NCI-H1048 (cell line): ENCODE data around the gene ELFN2.

Experiments used
- DNase-seq: peaks from one replicate; lab custom pipeline; 2025; lab: John Stamatoyannopoulos, UW

Gene ELFN2

DNA sequence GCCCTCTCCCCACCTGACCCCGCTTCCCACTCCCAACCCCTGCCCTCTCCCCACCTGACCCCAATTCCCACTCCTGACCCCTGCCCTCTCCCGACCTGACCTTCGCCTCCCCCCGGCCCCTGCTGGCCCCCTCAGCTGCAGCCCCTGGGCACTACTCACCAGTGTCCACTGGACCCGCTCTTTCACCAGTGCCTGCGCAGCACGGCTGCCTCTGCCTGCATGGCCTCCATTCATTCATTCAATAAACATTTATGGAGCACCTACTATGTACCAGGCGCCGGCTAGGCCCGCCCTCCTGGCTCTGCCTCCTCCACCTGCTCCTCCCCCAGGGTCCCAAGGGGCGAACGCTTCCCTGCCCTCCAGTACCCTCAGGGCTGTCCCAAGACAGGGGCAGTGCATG, 42.6 kb downstream of the ELFN2 start:
- DNase-seq: no peak

DNA sequence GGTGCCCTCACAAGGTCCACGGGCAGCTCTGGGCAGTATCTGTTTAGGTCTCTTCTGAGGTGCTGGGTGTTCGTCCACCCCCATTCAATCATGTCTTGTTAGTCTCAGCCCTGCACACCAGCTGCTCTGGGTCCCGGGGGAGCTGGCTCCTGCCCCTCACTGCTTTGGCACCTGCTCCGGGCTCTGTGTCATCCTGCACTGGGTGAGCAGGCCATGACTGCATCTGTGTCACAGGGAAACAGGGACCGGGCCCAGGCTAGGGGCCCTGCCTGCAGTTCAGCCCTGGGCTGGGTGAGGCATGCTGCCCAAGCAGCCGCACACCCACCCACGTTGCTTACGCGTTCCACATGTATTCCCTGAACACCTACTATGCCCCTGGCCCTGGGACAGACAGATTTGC, 43.9 kb downstream of the ELFN2 start:
- no peak for DNase-seq

DNA sequence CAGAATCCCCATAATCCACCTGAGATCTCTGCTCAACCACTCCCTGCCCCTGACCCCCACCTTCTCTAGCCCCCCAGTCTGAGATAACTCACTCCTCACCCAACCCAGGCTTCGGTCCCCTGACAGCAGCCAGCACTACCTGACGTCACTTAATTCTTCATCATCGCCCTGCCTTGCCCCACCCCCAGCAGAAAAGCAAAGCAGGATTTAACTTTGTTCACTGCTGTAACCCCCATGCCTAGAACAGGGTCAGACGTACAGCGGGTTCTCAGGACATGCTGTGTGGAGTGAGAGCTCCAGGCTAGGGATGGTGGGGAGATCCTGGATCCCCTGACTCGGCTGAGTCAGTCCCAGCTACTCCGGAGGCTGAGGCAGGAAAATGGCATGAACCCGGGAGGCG, 45.8 kb downstream of the ELFN2 start:
- DNase-seq: no peak

DNA sequence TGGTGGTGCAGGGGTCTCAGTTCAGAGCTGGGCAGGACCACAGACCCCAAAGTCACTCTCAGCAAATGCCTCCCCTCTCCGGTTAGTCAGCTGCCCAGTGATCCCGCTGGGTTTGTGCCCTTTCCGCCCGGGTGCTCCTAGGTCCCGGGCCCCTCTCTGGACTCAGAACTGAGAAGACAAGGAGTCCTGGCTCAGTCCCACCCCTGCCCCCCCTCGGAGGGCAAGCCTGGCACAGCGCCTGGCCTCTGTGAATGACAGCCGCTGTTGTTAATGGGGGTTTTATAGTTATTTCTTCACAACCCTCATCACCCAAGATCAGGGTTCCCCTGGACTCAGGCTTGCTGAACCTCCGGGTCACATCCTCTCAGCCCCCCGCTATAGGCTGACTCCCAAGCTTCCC, 47.6 kb downstream of the ELFN2 start:
- DNase-seq: no peak

DNA sequence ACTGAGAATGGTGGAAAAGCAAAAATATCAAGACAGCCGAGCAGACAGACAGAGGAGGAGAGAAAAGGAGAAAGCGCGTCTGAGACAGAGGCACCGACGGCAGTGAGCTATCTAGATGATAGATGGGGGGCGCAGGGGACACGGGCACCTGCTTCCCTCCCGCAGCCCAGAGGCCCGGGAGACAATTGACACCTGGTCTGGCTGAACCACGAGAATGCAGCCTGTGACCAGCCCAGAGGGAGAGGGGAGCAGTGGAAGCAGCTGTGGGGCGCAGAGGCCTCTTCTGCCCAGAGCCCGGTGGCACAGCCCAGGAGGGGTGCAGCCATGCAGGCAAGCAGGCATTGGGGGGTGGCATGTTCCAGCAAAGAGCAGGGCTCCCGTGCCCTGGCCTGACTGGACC, 48.2 kb downstream of the ELFN2 start:
- no peak for DNase-seq

DNA sequence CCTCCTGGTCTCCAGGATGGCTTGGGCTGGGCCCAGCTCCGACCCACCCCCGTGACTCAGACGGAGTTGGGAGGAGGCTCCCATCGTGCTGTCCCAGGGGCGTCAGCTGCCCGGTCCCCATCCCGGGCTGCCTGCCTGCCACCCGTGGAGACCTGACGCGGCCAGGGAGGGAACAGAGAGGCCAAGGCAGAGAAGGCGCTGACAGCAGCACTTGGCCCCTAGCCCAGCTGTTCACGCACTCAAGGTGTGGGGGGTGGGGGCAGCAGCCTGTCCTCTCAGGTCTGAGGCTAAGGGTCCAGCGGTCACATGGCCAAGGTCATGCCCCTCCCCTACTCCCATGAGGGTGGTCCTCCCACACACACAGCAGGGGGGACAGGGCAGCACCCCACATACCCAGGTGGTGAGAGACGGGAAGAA, 48.6 kb downstream of the ELFN2 start:
- DNase-seq: no peak

DNA sequence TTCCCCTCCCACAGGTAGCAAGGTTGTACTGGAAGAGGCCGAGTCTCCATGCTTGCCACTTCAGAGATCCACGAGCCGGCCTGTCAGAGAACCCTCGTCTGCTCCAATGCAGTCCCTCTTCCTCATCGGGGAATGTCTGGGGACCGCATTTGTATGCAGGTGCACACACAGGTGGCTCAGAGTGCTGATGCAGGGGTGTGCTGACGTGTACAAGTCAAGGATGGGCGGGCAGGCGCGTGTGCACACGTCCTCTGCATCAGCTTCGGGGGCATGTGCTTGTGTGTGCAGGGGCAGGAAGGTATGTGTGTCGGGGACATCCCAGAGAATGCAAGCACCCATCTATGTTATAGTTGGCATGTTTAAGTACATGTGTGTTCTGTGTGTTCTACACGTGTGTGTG, 49.4 kb downstream of the ELFN2 start:
- no peak for DNase-seq

DNA sequence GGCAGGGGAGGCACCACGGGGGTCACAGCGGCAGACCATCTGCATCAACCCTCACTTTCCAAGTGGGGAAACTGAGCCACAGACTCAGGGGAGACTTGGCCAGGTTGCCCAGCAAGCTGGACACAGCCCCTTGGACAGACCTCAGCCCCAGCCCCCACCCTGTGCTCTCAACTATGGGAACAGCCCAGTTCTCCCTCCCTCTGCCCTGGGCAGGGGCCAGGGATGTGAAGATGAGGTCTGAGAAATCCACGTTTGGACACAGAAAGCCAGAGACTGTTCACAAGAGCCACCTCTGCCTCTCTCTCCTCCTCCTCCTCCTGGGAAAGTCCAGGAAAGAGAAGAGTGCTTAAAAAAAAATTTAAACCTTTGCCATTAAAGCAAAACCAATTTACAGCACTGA, 50.1 kb downstream of the ELFN2 start:
- DNase-seq: no peak

DNA sequence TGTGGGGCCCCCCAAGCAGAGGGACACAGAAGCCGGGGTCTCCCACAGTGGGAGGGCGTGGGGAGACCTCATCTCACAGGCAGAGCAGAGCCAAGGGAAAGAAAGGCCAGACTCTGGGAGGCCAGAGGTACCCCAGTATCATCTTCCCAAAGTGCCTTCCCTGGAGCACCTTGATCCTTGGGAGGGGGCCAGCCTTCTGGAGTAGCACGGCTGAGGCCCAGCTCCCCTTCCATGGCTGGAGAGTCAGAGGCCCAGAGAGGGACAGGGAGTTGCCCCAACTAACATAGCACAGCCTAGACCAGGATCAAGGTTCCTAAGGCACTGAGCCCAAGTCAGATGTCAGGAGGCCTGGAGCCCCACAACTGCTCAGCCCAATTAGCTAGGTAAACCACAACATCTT, 50.6 kb downstream of the ELFN2 start:
- DNase-seq: no peak

DNA sequence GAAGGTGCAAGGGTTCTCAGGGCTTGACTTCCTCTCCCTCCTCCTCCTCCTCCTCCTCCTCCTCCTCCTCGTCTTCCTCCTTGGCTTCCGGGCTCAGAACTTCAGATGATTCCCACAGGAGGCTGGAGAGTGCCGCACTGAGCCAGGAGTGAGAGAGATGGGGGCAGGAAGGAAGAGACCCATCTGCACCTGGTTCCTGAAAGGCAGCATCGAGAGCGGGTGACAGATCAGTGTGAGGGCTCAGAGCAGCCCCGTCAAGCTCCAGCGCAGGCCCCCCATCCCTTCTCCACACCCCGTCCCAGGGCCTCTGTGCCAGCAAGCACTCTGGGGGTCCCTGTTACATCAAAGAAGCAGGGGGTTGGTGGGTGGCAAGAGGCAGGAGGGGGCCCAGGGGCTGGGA, 51.5 kb downstream of the ELFN2 start:
- no peak for DNase-seq

DNA sequence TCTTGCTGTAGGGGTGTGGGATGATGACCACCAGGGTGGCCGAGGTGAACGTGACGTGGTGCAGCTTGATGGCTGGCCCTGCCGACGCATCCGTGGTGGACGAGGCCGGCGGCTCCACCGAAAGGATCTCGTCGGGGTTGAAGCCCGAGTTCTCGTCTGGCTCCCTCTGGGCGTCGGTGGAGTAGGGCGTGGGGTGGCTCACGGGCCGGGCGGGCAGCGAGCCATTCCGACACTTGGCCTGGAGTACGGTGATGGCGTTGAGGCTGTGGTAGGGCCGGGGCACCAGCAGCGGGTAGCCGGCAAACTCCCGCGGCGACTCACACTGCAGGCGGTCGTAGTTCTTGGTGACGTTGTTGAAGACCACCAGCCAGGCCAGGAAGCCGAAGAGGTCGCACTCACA, 52.7 kb downstream of the ELFN2 start:
- DNase-seq: no peak

DNA sequence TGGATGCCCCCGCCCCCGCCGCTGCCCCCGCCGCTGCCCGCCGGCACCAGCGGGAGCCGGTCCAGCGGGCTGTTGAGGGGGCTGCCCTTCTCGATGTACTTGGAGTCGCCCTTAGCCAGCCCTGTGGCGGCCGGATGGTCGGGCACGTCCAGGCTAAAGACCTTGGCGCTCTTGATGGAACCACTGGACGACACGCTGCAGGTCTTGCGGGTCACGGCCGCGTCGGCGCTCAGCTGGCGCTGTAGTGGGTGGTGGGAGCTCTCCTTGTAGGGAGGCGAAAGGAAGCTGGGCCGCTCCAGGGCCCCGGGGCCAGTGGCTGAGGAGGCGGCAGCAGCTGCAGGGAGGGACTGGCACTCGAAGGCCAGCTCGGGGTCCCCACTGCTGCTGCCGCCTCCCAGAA, 53.8 kb downstream of the ELFN2 start:
- DNase-seq: no peak

DNA sequence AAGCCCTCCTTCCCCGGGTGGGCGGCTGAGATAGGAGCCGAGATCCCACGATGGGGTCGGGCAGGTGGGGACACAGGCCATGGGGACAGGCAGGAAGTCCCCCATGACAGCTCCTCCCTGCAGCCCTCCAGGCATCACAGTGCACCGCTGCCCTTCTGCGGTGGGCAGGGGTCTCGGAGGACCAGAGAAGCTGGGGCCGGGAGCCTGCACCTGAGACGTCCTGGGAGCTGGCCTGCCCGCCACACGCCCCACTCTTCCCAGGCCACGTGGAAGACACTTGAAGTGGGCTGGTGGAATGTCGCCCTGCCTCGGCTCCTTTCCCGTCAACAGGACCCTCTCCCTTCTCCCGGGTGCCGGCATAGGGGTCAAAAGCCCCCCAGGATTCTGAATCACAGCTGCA, 55.4 kb downstream of the ELFN2 start:
- no peak for DNase-seq

DNA sequence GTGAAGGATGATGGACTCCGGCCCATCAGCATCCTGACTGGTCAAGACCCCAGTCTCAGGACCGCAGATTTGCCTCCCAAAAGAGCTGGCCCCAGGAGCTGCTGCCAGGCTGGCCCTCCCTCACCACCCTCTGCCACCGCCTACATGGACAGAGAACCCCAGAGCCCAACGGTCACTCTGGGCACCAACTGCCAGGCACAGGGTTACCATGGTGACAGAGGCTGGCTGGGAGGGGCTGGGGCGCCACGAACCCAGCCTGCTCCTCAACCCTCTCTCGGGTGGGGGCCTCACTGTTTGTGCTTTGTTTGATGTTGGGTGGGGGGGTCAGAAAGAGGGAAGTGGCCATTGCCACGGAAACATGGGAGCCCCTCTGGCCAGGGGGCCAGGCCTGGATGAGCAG, 55.8 kb downstream of the ELFN2 start:
- DNase-seq: no peak

DNA sequence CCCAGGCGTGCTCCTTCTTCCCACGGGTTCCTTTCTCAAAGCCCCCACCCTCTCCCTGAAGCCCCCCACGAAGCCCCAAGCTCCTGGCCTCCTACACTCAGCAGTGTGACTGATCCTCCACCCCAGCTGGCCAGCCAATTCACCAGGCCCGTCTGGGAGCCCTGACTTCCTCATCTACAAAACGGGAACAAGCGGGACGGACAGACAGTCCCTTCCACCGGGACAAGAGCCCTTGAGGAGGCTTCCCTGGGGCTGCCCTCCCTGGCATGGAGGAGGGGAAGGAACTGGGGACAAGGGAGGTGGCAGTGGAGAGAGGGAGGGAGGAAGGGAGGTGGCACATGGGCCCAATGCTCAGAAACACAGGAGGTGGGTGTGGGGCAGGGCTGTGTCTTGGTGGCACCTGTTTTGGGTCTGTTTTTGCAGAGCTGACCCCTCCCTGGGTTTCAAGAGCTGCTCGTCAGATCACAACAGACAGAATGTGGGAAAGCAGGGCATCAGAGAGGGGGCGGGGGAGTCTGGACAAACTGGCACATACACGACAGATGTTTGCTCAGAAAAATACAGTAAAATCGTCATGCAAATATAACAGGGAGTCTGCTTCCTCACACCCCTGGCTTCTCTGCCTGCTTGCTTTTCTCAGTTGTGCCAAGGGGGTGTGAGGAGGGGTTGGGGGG, 56.8 kb downstream of the ELFN2 start:
- no peak for DNase-seq

DNA sequence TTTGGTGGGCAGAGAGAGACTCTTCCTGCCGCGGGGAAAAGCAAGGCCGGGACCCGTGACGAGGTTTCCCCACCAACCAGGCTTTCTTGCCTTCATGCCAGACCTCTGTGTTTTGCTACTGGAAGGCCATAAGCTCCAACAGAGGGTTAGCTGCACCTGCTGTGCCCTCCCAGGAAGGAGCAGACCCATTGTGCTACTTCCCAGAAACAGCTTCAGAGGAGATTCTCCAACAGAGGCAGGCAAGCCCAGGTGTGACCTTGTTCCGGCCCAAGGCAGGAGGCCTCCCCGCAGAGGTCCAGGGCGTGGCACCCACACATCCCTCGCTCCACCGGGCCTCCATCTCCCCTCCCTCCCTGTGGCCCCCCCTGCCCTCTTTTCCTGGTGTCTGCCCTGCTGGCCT, 57.8 kb downstream of the ELFN2 start:
- no peak for DNase-seq

DNA sequence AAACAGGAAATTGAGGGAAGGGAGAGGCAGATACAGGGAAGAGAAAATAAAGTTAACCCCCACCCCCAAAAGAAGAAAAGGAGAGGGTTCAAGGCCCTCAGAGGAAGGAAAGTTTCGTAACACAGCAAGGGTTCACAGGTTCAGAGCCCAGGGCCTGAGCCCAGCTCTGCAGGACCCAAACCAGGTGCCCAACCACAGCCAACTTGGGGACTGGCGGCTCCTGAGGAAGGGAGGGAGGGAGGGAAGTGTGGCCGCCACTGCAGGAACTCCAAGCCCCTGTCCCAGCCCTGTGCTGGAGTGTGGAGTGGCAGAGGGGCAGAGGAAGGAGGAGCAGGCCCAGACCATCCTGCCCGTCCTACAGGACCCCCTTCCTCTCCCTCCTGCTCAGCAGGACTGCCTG, 59.2 kb downstream of the ELFN2 start:
- no peak for DNase-seq

DNA sequence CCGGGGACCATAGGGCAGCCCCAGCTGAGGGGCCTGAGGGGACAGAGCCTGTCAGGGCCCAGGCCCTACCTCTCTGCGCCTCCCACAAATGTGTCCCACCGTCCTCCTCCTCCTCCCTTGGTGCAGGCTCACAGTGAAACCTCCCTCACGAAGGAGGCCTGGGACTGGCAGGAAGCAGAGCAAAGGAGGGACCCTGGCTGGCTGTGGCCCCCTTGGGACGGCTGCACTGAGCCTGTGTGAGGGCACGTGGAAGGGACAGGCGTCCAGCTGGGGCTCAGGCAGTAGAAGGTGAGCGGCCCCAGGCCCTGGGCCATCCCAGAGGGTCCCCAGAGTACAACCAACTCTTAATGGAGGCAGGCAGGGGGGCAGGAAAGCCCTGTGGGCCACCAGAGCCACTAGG, 60.7 kb downstream of the ELFN2 start:
- DNase-seq: no peak

DNA sequence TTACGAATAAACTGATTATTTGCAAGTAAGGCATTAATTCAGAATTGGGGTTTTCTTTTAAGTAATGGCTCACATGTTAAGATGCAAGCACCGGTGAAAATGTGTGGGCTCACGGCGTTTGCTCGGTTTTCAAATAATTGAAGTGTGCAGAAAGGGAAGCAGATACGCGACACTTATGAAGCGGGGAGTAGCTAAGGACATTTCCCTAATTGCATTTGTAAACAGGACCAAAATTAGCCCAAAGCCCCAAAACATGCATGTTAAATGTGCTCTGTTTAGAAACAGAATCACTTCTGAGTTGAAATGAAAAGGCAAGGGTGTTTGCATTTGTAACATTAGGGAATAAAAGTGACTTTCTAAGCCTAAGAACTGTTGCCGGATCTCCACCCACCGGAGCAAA, 61.3 kb downstream of the ELFN2 start:
- DNase-seq: no peak

DNA sequence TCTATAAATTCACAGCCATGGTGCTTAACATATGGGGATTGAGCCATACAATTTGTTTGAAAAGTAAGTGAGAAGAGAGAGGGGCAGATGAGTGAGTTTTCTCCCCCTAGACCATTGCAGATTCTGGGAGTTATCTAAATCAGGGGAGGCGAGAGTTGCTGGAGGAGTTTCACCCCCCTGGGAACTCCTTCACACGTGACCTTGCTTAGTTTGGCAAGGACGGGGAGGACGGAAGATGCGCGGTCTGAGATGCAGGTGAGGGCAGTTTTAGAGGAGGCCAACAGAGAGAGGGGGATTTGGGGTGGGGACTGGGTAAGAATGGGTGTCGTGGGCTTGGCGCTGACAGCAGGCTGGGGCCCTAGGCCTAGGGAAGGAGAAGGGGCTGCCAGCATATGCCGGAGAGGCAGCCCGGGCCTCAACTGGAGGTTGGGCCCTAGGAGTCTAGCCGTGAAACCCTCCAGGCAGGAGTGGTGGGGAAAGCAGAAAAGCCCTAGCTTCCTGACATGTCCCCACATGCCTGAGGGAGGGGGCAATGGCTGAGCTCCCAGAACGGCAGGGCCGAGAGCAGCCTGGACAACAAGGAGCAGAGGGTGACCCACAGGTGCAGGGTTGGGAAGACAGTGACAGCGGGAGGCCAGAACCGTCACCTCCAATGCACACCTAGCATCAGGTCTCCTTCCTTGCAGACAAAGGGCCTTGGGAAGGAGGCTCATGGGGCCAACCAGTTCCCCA, 63.9 kb downstream of the ELFN2 start:
- DNase-seq: no peak

DNA sequence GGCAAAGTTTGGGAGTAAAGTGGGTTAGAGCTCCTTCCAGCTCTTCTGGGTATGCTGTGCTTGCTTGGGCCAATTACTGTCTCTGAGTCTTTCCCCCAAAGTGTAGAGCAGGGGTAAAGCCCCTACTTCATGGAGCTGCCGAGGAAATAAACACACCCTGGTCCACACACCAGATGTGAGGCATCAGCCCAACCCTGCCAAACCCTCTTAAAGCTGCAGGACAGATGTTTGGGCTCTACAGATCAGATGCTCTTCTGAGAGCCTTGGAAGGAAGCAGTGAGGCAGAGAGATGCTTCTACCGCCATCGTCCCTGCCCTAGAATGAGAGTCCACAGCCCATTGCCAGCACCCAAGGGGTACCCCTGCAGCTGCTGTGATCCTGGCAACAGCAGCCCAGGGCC, 64.7 kb downstream of the ELFN2 start:
- DNase-seq: no peak

DNA sequence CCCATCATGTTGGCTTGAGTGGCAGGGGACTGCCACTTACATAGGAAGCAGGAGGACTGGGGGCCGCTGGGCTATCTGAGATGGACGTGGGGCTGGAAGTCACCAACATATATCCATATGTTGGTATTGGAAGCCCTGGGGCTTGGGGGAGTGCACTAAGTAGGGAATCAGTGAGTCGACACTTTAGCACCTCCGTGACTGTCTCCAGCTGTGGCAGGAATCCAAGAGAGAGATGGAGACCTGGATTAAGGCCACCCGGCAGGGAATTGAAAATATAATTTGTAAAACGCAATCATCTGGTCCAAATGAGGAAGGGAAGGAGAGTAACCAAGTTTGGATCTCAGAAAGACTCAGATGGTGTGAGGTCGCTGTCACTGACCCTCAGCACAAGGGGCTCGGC, 68.4 kb downstream of the ELFN2 start:
- DNase-seq: no peak

DNA sequence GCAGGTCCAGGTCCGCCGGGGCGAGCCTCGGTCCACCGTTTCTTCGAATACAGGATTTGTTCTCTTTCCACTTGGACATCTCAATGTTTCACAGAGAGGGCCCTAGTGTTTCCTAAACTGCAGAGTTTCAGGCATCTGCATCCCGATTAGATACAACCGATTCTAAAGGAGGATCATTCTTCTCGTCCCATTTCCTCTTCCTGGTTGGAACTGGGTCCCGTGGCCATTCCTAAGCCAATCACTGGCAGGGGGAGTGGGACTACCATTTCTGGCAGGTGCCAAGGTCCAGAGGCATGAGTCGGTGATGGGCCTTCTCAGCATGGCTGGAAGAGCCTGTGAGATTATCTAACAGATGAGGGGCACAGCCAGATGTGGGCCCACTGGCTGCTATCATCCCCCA, 68.9 kb downstream of the ELFN2 start:
- no peak for DNase-seq

DNA sequence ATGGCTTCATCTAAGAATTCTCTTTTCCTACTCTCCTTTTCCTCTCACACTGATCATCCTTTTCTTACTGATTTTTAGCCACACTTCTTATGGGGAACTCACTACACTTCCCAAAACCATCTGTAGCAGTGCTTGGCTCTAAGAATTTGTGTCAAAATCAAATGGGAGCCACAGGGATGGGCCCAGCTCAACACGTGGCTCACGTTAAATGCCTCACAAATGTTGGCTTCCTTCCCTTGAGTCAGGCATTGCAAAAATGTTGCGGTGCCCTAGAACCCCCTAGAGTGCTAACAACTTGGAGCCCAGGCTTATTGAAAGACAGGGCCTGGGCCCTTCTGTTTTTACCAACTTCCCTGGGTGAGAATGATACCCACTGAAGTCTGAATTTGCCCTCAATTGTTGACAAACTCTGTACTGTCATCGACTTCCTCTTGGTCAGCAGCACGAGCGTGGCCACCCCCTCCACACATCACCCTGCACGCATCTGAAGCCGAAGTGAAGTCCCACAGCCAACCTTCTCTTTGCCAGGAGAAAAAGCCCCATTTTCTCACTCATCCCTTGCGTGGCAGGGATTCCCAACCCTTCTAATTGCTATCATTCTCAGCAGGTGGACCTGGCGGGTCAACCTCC, 69.7 kb downstream of the ELFN2 start:
- DNase-seq: no peak
